ENCODE measurements around the gene OR8G5.

Gene OR8G5

DNA sequence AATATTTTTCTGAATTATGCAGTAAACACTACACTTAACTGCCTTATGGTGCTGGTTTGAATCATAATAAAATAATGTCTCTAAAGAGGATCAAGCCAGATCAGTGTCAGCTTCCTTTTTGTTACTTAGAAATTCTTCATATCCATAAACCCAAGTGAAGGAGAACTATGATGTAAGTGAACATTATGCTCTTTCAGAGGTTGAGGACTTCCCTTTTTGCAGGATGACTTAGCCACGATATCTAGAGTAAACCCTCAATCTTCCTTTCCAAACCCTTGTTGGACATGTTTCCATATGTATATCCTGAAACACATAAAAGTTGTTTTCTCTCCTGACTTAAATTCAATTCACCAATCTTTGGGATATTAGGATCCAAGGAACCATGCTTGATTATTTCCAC, 38.5 kb downstream of the OR8G5 start:
- DNase-seq: no peak

DNA sequence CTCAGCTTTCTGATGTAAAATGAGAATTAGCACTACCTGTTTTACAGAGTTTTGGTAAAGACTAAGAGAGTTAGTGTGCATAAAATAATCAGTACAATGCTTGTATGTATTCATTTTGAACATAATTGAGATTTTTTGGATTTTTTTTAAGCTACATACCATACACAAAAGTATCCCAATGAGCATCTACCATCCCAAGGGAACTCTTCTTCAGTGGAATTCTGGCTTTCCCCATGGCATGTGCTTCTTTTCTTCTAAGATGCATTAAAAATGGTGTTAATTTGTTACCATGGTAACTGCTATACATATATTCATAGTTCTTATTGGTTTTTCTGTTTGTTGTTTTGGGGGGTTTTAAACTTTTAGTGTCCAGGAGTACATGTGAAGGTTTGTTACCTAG, 39.8 kb downstream of the OR8G5 start:
- no peak for DNase-seq

DNA sequence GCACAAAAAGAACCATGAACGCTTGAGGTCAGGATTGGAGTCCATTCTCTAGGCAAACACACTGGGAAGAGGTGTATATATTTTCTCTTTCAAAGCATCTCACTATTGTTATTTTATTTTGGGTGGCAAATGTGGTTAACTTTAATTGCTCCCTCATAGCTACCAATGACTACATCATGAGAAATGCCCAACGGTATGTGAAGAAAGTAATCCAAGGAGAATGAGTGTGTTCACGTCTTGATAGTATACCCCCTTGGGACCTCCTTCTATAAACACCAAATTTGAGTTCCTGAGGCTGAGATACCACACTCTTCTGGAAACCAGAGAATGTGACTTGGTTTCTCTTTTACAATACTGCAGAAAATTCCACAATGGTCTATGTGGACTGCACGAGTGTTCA, 41.7 kb downstream of the OR8G5 start:
- no peak for DNase-seq

DNA sequence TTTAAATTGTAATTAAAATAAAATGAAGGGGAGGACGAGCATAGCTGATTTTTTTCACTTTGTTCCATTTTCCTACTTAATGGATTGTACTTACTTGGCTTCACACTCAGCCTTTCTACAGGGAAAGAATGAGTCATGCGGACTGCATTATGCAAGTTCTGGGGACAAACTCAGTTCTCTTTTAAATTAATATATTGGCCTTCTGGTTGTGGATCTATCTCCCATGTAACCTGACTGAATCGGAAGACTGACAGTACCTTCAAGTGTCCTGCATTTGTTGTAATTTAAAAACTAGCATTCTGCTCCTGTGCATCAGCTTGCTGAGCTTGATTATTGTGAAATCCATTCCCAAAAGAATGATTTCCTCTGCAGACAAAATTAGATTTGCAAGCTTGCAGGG, 45.4 kb downstream of the OR8G5 start:
- DNase-seq: no peak

DNA sequence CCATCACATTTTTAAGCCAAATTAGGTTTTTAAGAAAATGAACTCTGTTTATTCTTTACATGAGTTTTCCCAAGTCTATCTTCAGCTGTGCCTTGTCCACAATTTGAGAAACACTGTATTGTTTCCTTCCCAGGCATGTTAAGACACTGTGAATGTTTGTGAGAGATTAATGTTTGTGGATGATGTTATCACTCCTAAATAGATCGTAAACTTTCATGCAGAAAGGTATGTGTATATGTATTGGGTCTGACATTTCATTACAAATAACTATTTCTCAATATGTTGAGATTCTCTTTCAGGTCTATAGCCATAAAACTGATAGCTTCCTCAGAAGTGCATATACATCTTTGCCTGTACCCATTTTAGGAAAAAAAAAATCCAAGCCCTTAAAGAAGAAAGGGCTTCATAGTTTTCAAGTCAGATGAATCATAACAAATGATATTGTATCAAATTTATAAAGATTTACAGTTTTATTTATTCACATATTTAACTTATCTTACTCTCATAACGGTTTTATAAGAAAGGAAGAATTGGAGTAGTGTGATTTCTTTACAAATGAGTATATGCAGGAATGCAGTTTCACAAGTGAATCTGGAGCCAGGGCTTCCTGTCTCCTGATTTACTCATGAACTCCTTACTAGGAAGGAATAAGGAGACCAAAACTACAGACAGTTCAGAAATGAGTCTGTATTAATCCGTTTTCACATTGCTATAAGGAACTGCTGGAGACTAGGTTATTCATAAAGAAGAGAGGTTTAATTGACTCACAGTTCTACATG, 46.4 kb downstream of the OR8G5 start:
- DNase-seq: no peak

DNA sequence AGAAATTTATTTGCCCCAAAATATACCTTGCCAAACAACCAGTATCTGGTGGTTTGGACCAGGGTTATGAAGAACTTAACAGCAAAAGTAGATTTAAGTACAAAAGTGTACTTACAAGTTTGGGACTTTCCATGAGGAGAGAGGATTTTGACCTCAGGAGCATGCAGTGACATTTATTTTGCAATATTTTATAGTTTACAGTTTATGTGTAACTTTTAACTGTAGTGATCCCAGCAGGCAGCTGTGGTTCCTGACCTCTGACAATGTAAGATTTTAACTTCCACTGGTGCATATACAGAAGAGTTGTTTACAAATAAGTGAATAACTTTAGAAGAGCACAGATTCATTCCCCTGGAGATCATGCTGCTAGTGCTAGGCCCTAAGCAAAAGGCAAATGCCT, 50.9 kb downstream of the OR8G5 start:
- no peak for DNase-seq

DNA sequence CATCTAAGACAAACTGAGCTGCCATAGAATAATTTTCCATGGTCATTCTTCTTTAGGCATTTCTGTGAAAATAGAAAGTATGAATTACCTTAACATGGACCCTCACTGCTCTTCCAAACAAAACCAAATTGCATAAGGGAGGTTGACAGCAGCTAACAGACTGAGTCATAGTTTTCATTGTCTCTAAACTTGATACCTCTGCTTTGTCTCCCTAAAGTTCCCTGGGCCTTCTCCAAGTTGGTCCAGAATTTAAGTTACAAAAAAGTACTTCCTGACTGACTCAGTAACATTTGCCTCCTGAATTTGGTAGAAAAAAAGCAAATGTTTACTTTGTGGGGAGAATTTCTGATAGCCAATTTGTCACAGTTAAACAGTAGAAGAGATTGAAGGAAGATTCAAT, 54.5 kb downstream of the OR8G5 start:
- DNase-seq: no peak

DNA sequence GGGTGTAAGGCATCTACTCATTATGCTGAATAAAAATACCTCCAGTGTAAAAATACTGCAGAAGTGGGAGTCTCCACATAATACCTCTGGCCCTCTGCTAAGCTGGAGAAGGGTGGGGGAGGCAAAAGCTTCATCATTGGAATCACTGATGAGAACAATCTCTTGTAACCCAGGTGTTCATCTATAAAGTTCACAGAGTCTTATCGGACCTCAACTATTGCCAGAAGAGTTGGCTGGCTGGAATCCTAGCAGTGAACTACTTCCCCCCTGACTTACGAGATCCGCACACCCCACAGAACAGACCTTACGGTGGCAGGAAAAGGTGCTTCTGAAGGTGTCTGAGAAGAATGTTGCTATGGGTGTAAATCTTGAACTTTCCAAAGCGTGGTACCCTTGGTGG, 55.1 kb downstream of the OR8G5 start:
- no peak for DNase-seq

DNA sequence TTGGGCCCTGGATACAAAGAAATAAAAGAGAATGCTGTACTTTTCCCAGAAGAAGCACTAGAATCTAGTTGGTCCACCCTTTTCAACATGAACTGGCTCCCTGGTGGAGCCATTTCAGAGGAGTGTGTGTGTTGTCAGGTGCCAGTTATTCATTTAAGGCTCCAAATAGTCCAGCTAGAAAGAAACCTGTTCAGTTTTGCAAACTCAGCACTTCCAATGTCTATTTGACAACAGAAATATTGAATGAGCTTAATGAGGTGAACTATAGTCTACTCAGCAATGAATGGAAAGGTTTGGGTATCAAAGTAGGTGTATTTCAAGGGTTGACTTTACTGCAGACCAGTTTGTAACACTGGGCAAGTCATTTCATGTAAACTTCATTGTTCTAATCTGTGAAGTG, 55.5 kb downstream of the OR8G5 start:
- DNase-seq: no peak

DNA sequence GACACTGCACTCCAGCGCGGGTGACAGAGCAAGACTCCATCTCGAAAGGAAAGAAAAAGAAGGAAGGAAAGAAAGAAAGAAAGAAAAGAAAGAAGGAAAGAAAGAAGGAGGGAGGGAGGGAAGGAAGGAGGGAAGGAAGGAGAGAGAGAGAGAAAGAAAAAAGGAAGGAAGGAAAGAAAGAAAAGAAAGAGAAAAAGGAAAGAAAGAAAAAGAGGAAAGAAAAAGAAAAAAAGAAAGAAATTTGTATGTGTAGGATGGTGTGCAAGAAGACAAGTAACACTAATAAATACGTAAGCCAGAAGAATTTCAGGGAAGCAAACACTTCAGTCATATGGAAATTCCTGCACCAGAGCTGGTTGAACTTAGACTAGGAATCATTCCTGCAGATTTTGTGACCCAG, 57.0 kb downstream of the OR8G5 start:
- no peak for DNase-seq

DNA sequence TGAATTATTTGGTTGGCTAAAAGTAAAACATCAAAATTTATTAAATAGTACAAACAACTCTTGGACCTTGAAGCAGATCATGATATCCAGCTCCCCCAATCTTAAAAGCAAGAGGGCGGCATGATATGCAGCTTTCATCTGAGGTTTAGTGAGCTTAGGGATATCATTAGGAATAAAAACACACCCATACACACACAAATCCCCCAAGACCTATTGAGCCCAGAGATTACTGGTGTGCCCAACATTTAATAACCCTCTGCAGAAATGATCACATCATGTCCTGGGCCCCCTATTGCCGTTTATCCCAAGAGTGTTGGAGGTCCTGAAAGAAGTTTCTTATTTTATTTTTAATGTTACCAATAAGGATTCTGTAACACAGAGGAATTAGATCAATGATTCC, 57.7 kb downstream of the OR8G5 start, which contains the start of gene OR8D1:
Gene OR8D1, minus strand, starts transcription at position 101 of the 400 bp plus-strand sequence. CDS start 3,183 bp downstream, outside the sequence.
- DNase-seq: no peak

DNA sequence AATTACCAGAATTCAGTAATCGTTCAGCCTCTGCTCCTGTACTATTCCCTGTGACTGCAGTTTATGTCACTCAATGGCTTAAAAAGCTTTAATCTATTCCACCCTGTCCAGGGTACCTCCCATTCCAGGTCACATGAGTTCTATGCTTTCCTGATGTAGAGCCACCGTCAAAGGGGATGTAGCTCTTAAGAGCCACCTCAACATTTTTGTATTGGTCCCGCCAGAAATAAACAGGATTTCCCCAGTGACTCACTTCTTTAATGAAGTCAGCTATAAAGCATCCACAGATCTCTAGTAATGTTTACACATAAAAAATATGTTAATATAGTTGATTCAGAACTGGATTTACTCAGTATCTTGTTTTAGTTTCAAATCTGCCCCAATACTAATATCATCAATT, 58.9 kb downstream of the OR8G5 start:
- no peak for DNase-seq

Measured in CD4-positive, alpha-beta T cell treated with Interleukin-12 subunit alpha and Interleukin-12 subunit beta, for 1 hour (primary cell).